Smooth muscle cell of the brain vasculature (primary cell): Measurements from ENCODE around the gene TMEM192.
"Not testable (repeated sequence)": the region's sequence is repeated elsewhere in the genome, so short reads cannot be mapped to it uniquely, and the experiment has no call there.

Experiments used
- DNase-seq: peaks from one replicate; pipeline ENCODE4 v3.0.0-alpha.2; 2012; ENCODE audit warnings: low read depth, low spot score

TMEM192 gene

GRCh38 chr4:165094873-165095272 lies 17.8 kb downstream of the TMEM192 start:
- no peak for DNase-seq

DNA sequence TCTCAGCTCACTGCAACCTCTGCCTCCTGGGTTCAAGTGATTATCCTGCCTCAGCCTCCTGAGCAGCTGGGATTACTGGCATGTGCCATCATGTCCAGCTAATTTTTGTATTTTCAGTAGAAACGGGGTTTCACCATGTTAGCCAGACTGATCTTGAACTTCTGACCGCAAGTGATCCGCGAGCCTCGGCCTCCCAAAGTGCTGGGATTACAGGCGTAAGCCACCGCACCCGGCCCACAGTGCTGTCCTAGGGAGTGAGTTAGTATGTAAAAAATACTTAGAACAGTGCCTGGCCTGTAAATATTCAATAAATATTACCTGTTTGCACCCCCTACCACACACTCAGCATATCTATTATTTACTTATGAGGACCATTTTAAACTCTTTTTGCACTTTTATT lies 20.5 kb downstream of the TMEM192 start:
- not testable (repeated sequence) for DNase-seq

GRCh38 chr4:165088366-165088765 lies 24.3 kb downstream of the TMEM192 start:
- DNase-seq, result no peak

GRCh38 chr4:165085946-165086345 lies 26.7 kb downstream of the TMEM192 start:
- DNase-seq, result no peak

DNA sequence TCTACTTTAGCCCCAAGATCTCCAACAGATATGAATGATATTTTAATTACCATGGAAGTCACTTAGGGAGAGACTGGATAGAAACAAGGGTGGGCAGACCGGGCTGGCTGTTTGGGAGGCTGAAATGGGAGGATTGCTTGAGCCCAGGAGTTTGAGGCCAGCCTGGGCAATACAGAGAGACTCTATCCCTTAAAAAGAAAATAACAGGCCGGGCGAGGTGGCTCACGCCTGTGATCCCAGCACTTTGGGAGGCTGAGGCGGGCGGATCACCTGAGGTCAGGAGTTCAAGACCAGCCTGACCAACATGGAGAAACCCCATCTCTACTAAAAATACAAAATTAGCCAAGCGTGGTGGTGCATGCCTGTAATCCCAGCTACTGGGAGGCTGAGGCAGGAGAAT lies 27.9 kb downstream of the TMEM192 start:
- DNase-seq, result not testable (repeated sequence)

DNA sequence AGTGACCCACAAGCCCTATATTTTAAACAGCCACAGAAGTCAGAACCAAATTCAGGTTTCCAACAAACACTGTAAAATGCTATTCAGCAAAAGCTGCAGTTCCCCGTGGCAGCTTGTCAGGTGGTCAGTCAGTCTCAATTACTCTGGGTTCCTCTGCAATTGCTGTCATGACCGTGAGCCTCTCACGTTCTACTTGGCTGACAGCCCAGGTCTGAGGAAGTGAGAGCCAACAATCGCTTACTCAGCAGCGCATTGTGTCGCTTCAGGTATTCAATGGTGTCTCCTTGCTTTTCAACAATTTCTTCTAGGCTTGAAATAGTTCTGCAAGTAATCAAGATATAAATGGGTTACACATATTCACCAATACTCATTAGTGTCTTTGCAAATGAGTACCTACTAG lies 33.2 kb downstream of the TMEM192 start:
- DNase-seq, result no peak

DNA sequence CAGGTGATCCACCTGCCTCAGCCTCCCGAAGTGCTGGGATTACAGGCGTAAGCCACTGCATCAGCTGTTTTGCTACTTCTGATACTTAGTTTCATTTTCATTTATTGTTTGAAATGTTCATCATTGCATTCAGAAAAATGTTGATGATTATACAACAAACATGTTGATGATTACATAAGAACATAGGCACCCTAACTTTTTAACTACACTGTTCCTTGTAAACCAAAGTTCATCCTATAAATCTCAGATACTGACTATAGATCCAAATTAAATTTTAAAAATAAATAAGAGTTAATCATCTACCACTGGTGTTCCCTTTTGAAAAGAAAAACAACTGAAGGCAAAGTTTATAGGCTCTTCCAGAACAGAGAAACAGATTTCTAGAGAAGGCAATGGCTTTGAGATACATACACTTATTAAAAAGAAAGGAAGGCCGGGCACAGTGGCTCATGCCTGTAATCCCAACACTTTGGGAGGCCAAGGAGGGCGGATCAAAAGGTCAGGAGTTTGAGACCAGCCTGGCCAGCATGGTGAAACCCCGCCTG lies 35.6 kb downstream of the TMEM192 start:
- DNase-seq, result no peak

GRCh38 chr4:165073346-165073745 lies 39.3 kb downstream of the TMEM192 start:
- DNase-seq, result not testable (repeated sequence)

DNA sequence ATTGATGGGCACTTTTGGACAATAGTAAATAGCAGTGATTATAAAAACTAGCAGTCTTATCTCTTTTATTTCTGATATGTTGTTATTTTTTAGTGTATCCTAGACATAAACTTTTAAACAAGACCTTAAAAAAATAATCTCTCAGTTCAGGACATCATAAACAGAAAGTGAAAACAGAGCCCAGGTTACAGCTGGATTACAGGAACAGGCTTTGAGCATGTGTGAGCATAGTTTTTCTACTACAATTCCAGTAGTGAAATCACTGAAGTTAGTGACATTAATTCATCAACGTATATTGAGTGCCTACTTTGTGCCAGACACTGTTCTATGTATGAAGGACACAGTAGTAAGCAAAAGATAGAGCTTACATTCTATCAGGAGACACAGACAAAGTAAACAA lies 42.1 kb downstream of the TMEM192 start:
- DNase-seq, result no peak

GRCh38 chr4:165060938-165061337 lies 51.7 kb downstream of the TMEM192 start:
- DNase-seq, result no peak

DNA sequence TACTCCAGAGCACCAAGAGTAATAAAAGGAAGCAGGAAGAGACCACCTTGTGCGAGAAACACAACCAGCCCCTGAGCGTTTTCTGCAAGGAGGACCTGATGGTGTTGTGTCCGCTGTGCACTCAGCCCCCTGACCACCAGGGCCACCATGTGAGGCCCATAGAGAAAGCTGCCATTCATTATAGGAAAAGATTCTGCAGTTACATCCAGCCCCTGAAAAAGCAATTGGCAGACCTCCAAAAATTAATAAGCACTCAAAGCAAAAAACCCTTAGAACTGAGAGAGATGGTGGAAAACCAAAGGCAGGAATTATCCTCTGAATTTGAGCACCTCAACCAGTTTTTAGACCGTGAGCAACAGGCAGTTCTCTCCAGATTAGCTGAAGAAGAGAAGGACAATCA lies 53.3 kb downstream of the TMEM192 start:
- no peak for DNase-seq

DNA sequence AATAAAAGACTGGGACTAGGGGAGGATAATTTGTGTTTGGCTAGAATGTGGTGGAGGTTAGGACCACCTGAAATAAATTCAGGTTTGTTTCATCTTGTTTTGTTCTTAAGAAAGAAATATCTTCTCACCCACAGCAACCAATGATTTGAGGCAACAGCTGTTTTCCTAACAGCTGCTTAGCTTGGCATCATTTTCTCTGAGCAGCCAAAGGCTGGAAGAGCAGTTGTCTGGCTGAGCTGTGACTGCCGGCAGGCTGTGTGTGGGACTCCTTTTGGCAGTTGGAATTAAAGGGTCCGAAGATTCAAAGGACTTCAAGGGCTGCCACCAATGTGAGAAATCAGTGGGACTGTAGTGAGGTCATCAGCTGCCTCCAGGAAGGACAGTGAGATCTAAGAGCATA lies 54.0 kb downstream of the TMEM192 start:
- DNase-seq, result no peak

GRCh38 chr4:165055601-165056000 lies 57.1 kb downstream of the TMEM192 start:
- no peak for DNase-seq

GRCh38 chr4:165053645-165054044 lies 59.0 kb downstream of the TMEM192 start, which contains the start of gene TRIM75:
Gene TRIM75, plus strand, starts transcription at chr4:165053866. Its CDS starts 5,282 bp downstream, at chr4:165059148.
- DNase-seq, result no peak

- no peak for DNase-seq
Measured at GRCh38 chr4:165052627-165053026, 60.0 kb downstream of the TMEM192 start.

- DNase-seq, result no peak
Measured at GRCh38 chr4:165048170-165048569, 64.5 kb downstream of the TMEM192 start.

GRCh38 chr4:165031436-165032211 lies 81.0 kb downstream of the TMEM192 start, which contains the start of gene TRIM60:
Gene TRIM60, plus strand, starts transcription at chr4:165031999. Its CDS starts 8,074 bp downstream, at chr4:165040073.
- no peak for DNase-seq

DNA sequence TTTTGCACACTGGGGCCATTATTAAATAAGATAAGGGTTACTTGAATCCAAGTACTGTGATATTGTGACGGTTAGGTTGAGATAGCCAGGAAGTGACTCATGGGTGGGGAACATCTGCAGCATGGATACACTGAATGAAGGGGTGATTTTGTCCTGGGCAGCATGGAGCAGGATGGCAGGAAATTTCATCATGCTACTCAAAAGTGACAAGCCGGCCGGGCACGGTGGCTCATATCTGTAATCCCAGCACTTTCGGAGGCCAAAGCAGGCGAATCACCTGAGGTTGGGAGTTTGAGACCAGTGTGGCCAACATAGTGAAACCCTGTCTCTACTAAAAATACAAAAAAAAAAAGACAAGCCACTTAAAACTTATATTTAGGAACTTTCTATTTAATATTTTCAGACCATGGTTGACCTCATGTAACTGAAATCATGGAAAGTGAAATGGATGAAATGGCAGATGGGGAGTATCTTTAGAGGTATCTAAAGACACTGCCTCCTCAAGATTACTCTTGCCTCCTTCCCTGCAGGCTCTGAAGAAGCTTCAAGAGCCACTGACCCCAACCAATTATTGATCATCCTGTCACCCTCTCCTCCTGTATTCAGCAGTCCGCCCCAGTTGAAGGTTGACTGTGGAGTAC lies 84.8 kb downstream of the TMEM192 start:
- no peak for DNase-seq

DNA sequence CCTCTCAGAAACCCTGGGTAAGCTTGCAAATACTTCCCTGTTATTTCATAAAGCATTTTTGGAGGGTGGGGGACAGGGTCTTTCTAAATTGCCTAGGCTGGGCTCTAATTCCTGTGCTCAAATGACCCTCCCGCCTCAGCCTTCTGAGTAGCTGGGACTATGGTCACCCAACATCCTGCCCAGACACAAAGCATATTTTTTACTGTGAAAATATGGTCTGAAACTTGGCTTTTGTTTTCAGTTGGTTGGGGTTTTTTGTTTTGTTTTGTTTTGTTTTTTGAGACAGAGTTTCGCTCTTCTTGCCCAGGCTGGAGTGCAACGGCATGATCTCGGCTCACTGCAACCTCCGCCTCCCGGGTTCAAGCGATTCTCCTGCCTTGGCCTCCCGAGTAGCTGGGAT lies 86.9 kb downstream of the TMEM192 start:
- DNase-seq, result not testable (repeated sequence)
